NB4 (cell line): ENCODE results near the gene GAN.

Source experiments
- DNase-seq: peaks from one replicate; pipeline ENCODE4 v3.0.0; 2010; ENCODE audit warnings: low read depth
- H3K4me3 ChIP-seq: one replicate; pipeline ENCODE4 v1.5.1; 2011; ENCODE audit warnings: mild to moderate bottlenecking, low read depth, low read length, moderate library complexity
- MYC ChIP-seq: IDR thresholded peaks from 2 replicates; pipeline ENCODE4 v1.6.1; 2011; ENCODE audit warnings: low read depth, low read length
- POLR2A ChIP-seq: IDR thresholded peaks from 2 replicates; pipeline ENCODE4 v1.6.1; 2011; ENCODE audit warnings: mild to moderate bottlenecking; ENCODE audit not compliant: insufficient read length; ENCODE audit errors: extremely low read depth
- TF ChIP-seq, protein P1 (sequence below): IDR thresholded peaks from one replicate; pipeline ENCODE4 v1.5.1; 2012; ENCODE audit warnings: low read depth, low read length
- TF ChIP-seq, protein P2 (sequence below): IDR thresholded peaks from 2 replicates; pipeline ENCODE4 v1.6.1; 2011; ENCODE audit warnings: low read depth, low read length

The GAN gene

GRCh38 chr16:81314603-81315270 is at the start of gene GAN:
TSS of gene GAN (plus strand) at chr16:81314962. CDS start at chr16:81315114, 152 bp downstream.
- H3K4me3 ChIP-seq = peak within 1 kb of the TSS; percentile 96
- peak; percentile 98 for DNase-seq
- TF ChIP-seq, protein P1, sequence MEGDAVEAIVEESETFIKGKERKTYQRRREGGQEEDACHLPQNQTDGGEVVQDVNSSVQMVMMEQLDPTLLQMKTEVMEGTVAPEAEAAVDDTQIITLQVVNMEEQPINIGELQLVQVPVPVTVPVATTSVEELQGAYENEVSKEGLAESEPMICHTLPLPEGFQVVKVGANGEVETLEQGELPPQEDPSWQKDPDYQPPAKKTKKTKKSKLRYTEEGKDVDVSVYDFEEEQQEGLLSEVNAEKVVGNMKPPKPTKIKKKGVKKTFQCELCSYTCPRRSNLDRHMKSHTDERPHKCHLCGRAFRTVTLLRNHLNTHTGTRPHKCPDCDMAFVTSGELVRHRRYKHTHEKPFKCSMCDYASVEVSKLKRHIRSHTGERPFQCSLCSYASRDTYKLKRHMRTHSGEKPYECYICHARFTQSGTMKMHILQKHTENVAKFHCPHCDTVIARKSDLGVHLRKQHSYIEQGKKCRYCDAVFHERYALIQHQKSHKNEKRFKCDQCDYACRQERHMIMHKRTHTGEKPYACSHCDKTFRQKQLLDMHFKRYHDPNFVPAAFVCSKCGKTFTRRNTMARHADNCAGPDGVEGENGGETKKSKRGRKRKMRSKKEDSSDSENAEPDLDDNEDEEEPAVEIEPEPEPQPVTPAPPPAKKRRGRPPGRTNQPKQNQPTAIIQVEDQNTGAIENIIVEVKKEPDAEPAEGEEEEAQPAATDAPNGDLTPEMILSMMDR = no peak
- TF ChIP-seq MYC (peak; percentile 29; the same call in 1 of the 2 replicates), POLR2A (peak; percentile 78)
- TF ChIP-seq, protein P2, sequence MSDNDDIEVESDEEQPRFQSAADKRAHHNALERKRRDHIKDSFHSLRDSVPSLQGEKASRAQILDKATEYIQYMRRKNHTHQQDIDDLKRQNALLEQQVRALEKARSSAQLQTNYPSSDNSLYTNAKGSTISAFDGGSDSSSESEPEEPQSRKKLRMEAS = peak; percentile 48; the same call in 1 of the 2 replicates

- TF ChIP-seq MYC (no peak), POLR2A (no peak)
- TF ChIP-seq, protein P2 = no peak
- TF ChIP-seq, protein P1 = no peak
- H3K4me3 ChIP-seq = no peak overlapping the region
- no peak for DNase-seq
These were observed 49.7 kb upstream of the GAN start for GRCh38 chr16:81265052-81265451.

DNA sequence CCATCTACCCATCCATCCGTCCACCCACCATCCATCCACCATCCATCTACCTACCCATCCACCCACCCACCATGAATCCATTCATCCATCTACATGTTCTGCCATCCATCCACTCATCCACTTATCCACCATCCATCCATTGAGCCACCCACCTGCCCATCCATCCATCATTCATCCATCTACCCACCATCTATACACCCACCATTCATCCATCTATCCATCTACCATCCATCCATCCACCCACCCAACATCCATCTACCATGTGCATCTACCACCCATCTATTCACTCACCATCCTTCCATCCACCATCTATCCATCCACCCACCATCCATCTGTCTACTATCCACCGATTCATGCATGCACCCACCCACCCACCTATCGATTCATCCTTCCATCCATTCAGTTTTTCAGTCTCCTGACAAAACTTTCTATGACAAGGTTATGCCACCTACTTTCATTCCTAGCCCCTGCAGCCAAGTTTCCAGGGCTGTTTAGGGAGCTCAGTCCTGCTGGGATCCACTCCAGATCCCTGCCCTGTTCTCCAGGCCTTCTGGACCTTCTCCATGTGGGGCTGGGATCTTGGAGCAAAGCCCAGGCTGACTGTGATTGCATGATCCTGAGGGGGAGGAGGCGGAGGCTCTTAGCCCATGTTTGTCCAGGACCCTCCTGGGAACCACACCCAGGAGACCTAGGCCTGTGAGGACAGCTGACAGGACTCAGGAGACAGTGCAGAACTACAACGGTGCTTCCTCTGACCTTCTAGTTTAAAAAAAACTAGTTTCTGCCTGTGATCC is 48.9 kb upstream of the GAN start:
- TF ChIP-seq, protein P2 = no peak
- TF ChIP-seq MYC (no peak), POLR2A (no peak)
- TF ChIP-seq, protein P1 = no peak
- H3K4me3 ChIP-seq = no peak overlapping the region
- no peak for DNase-seq

GRCh38 chr16:81266680-81267095 is 48.1 kb upstream of the GAN start:
- TF ChIP-seq, protein P2 = no peak
- no peak for TF ChIP-seq MYC
- TF ChIP-seq, protein P1 = no peak
- TF ChIP-seq POLR2A = no peak
- H3K4me3 ChIP-seq = no peak overlapping the region
- peak; percentile 21 for DNase-seq

GRCh38 chr16:81268509-81268908 is 46.3 kb upstream of the GAN start:
- TF ChIP-seq, protein P1 = no peak
- TF ChIP-seq POLR2A = no peak
- DNase-seq = no peak
- no peak overlapping the region for H3K4me3 ChIP-seq
